Mammary epithelial cell (primary cell): ENCODE measurements around the gene JPH3.

ENCODE experiments used
- EZH2 ChIP-seq: IDR thresholded peaks from 2 replicates; pipeline ENCODE4 v1.6.1; 2012; ENCODE audit warnings: low read length, inconsistent platforms, borderline replicate concordance
- TF ChIP-seq, protein P1 (sequence below), 2 donors: IDR thresholded peaks in 1 of 2; conservative IDR thresholded peaks in 1 of 2; 2 replicates each; pipeline ENCODE4 v1.5.1; 2011 to 2012; ENCODE audit warnings: inconsistent platforms in 2 of 2, low read length in 2 of 2, mild to moderate bottlenecking in 2 of 2, control low read depth in 1 of 2, low read depth in 1 of 2; ENCODE audit not compliant: insufficient read depth in 1 of 2; ENCODE audit errors: extremely low read depth in 1 of 2

GRCh38 chr16:87715658-87716057 is 113.3 kb downstream of the JPH3 start:
- TF ChIP-seq, protein P1, sequence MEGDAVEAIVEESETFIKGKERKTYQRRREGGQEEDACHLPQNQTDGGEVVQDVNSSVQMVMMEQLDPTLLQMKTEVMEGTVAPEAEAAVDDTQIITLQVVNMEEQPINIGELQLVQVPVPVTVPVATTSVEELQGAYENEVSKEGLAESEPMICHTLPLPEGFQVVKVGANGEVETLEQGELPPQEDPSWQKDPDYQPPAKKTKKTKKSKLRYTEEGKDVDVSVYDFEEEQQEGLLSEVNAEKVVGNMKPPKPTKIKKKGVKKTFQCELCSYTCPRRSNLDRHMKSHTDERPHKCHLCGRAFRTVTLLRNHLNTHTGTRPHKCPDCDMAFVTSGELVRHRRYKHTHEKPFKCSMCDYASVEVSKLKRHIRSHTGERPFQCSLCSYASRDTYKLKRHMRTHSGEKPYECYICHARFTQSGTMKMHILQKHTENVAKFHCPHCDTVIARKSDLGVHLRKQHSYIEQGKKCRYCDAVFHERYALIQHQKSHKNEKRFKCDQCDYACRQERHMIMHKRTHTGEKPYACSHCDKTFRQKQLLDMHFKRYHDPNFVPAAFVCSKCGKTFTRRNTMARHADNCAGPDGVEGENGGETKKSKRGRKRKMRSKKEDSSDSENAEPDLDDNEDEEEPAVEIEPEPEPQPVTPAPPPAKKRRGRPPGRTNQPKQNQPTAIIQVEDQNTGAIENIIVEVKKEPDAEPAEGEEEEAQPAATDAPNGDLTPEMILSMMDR (conservative IDR thresholded peaks at IDR 0.05 in 1 of 2, IDR thresholded peaks at IDR 0.05 in 1 of 2; ENCODE audit: extremely low read depth in 1 of 2, insufficient read depth in 1 of 2, low read depth in 1 of 2, low read length in 2 of 2): no peak
- TF ChIP-seq EZH2: no peak
